Karpas-422 (cell line): ENCODE data around the gene MFNG. TPM values are rescaled to one million over a fixed set of nuclear protein-coding genes. Genes with fewer than 3 reads are reported as not detected.

Source experiments
- DNase-seq: peaks from one replicate; pipeline ENCODE4 v3.0.0-alpha.2; 2015
- H2AFZ ChIP-seq: fragments of 200-600 bp; sonication (generic); 2 replicates; pipeline ENCODE4 v1.6.1; 2014; ENCODE audit warnings: antibody characterized with exemption, low read length, mixed read lengths
- H3K27ac ChIP-seq: fragments of 200-600 bp; sonication (generic); 2 replicates; pipeline ENCODE4 v1.5.1; 2014; ENCODE audit warnings: mild to moderate bottlenecking, low read length, moderate library complexity
- H3K27me3 ChIP-seq: fragments of 200-600 bp; sonication (generic); 2 replicates; pipeline ENCODE4 v1.6.1; 2014; ENCODE audit warnings: low read length, mixed read lengths
- H3K36me3 ChIP-seq: fragments of 200-600 bp; sonication (generic); 2 replicates; pipeline ENCODE4 v1.6.1; 2014; ENCODE audit warnings: low read length, mixed read lengths; ENCODE audit not compliant: insufficient read depth
- H3K4me1 ChIP-seq: fragments of 200-600 bp; sonication (generic); 2 replicates; pipeline ENCODE4 v1.6.1; 2014; ENCODE audit warnings: mild to moderate bottlenecking, low read length, mixed read lengths
- H3K4me2 ChIP-seq: fragments of 200-600 bp; sonication (generic); 2 replicates; pipeline ENCODE4 v1.6.1; 2014; ENCODE audit warnings: low read length, low read depth, mild to moderate bottlenecking; ENCODE audit not compliant: poor library complexity, severe bottlenecking
- H3K4me3 ChIP-seq: fragments of 200-600 bp; sonication (generic); 2 replicates; pipeline ENCODE4 v1.5.1; 2014; ENCODE audit warnings: mild to moderate bottlenecking, antibody characterized with exemption, low read length, mixed read lengths
- H3K79me2 ChIP-seq: fragments of 200-600 bp; sonication (generic); 2 replicates; pipeline ENCODE4 v1.6.1; 2014; ENCODE audit warnings: mild to moderate bottlenecking, low read length, mixed read lengths
- H3K9ac ChIP-seq: fragments of 200-600 bp; sonication (generic); 2 replicates; pipeline ENCODE4 v1.6.0; 2014; ENCODE audit warnings: low read length
- H3K9me2 ChIP-seq: fragments of 200-600 bp; sonication (generic), shearing (Covaris generic); replicated peaks from 2 replicates; pipeline ENCODE4 v1.6.0; 2014; ENCODE audit warnings: mild to moderate bottlenecking, low read length, moderate library complexity; ENCODE audit not compliant: insufficient read depth
- H3K9me3 ChIP-seq: fragments of 300-700, 200-600 bp; sonication (generic); 2 replicates; pipeline ENCODE4 v1.6.1; 2014; ENCODE audit warnings: low read length, mixed read lengths
- H4K20me1 ChIP-seq: fragments of 200-600 bp; sonication (generic); 2 replicates; pipeline ENCODE4 v1.6.1; 2014; ENCODE audit warnings: mild to moderate bottlenecking, antibody characterized with exemption, low read length, low read depth; ENCODE audit not compliant: insufficient read depth
- total RNA-seq: library from RNA; depleted of rRNA; stranded (reverse); fragments of >200 nt; shearing (Covaris generic); gene quantifications from 2 replicates; pipeline ENCODE4 v1.2.3, GENCODE V29; 2014; ENCODE audit warnings: low replicate concordance

MFNG gene
- total RNA-seq, 1 experiment from 2014 or later = 105 TPM

DNA sequence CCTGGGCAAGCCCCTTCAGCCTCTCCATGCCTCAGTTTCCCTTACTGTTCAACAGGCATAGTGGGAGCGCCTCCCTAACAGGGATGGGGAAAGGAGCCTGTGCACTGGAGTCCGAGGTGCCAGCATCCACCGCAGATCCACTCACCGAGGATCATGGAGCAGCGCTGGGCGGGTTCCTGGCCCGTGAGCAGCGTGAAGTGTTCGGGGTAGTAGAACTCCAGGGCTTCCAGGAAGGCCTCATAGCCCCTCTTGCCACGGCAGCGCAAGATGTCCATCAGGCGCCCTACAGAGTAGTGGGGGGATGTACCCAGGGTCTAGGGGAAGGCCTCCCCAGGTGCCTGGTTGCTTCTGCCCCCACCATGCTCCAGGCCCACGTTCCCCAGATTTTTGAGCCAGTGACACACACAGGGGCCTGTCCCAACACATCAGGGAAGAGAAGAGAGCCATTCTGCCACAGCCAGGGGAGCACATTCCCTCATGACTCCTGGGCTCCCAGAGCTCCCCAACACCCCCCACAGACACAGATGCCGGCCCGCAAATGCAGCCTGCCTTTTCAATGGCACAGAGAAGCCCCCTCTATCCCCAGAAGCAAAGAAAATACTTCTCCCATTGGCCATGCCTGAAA lies 31.8 kb upstream of the MFNG start:
- H3K9ac ChIP-seq = no peak overlapping the region
- no peaks in the 10 kb centered on the region; the same call in 1 of the 2 replicates for H3K4me1 ChIP-seq
- H2AFZ ChIP-seq = no peak overlapping the region

DNA sequence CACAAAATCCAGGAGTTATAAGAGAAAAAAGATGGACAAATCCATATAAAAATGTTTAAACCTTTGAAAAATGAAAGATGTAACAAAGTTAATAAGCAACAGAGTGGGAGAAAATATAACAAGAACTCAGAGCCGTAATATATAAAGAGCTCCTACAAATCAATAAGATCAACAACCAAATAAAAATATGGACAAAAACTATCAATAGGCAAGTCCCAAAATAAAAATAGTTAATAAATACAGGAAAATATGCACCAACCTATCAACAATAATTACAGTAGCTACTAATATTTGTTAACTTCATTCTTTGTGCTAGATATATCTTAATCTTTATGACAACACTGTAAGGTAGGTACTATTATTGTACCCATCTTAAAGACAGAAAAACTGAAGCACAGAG lies 30.3 kb upstream of the MFNG start:
- no peaks in the 10 kb centered on the region for H3K79me2 ChIP-seq
- no peak overlapping the region for H2AFZ ChIP-seq
- H3K9ac ChIP-seq = no peak overlapping the region
- no peaks in the 10 kb centered on the region for H3K9me3 ChIP-seq
- no peak overlapping the region for H3K4me2 ChIP-seq
- no peak overlapping the region for H3K4me3 ChIP-seq
- H3K4me1 ChIP-seq = no peaks in the 10 kb centered on the region; the same call in 1 of the 2 replicates
- DNase-seq = no peak
- no peaks in the 10 kb centered on the region for H3K36me3 ChIP-seq
- no peaks in the 10 kb centered on the region for H3K27me3 ChIP-seq
- no peak overlapping the region for H3K27ac ChIP-seq
- H3K9me2 ChIP-seq = no peaks in the 10 kb centered on the region
- H4K20me1 ChIP-seq = no peaks in the 10 kb centered on the region

More for the DNA sequence above, 31.8 kb upstream of the MFNG start:
- H3K79me2 ChIP-seq = no peaks in the 10 kb centered on the region
- no peaks in the 10 kb centered on the region for H4K20me1 ChIP-seq
- H3K27ac ChIP-seq = no peak overlapping the region
- DNase-seq = no peak
- H3K27me3 ChIP-seq = no peaks in the 10 kb centered on the region
- H3K36me3 ChIP-seq = no peaks in the 10 kb centered on the region
- H3K9me3 ChIP-seq = no peaks in the 10 kb centered on the region
- no peak overlapping the region for H3K4me3 ChIP-seq
- H3K9me2 ChIP-seq = no peaks in the 10 kb centered on the region
- no peak overlapping the region for H3K4me2 ChIP-seq

DNA sequence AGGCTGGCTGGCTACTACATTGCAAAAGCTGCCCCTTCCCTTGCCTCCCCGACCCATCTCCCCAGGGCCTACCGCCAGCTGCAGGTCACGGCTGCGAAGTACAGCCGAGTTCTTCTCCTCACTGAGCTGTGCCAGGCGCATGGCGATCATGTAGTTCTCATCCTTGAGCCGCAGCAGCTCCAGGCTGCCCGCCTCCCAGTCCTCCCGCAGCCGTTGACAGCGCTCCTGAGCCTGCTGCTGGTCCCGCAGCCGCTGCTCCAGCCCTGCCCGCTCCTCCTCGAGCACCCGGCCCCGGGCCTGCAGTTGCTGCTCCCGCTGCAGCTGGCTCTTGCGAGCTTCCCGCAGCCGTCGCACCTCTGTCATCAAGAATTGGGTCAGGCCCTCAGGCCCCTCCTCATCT lies 29.7 kb upstream of the MFNG start:
- Histone ChIP-seq H3K27me3 (no peaks in the 10 kb centered on the region), H3K4me2 (no peak overlapping the region), H3K9me3 (no peaks in the 10 kb centered on the region), H3K79me2 (no peaks in the 10 kb centered on the region), H3K27ac (no peak overlapping the region), H3K9me2 (no peaks in the 10 kb centered on the region), H3K36me3 (no peaks in the 10 kb centered on the region), H3K4me3 (no peak overlapping the region), H3K9ac (no peak overlapping the region), H3K4me1 (no peaks in the 10 kb centered on the region; the same call in 1 of the 2 replicates), H2AFZ (no peak overlapping the region), H4K20me1 (no peaks in the 10 kb centered on the region)
- no peak for DNase-seq

DNA sequence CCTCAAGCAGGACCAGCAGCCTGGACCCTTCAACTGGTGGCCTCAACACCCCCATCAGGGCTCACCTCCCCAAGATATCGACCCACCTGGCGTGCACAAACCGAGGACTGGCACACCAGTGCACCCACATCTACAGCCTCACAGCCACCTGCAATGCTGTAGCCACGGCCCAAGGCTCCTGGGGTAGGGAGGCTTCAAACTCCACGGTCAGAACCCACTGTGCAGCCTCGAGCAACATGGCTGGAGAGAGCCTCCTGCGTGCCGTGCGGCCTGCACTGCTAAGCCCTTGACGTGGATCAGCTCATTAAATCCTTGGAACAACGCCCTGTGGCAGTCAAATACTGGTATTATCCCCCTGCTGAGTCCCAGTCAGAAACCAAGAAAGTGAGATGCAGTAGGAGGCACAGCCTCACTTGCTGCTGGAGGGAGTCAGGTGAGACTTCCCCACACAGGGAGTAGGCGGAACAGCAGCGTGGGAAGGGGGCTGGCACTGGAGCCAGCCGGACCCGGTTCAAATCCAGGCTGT lies 28.4 kb upstream of the MFNG start:
- no peaks in the 10 kb centered on the region for H3K36me3 ChIP-seq
- H3K9ac ChIP-seq = no peak overlapping the region
- no peak overlapping the region for H2AFZ ChIP-seq

DNA sequence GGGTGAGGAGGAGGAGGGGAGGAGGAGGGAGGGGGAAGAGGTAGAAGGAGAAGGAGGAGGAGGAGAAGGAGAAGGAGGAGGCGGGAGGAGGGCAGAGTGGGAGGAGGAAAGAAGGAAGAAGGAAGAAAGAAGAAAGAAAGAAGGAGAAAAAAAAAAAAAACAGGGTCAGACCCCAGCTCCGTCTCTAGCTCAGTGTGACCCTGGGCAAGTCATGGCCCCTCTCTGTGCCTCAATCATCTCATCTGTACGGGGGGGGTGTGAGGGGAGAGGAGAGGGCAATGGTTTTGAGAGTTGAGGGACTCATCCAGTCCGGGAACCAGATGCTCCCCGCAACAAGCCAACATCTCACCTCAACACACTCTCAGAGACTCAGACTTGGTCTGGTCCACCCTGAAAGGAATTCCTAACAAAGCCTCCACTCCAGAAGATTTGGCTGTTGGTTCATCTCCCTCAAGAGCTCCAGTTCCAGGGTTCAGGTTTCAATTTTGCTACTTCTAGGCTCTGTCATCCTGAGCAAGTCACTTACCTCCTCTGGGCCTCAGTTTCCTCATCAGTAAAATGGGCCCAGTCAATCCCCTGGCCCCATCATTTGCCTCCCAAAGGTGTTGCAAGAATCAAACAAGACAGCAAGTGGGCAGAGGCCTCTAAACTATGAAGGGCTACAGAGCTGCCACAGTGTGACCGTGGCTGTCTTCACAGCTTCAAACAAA lies 25.4 kb upstream of the MFNG start:
- no peak for DNase-seq
- no peak overlapping the region for H3K9ac ChIP-seq
- H3K27ac ChIP-seq = no peak overlapping the region
- no peaks in the 10 kb centered on the region for H3K36me3 ChIP-seq
- H3K4me1 ChIP-seq = peaks cover 6% of the 10 kb centered on the region
- H2AFZ ChIP-seq = no peak overlapping the region
- H3K9me3 ChIP-seq = no peaks in the 10 kb centered on the region
- no peak overlapping the region for H3K4me2 ChIP-seq
- no peaks in the 10 kb centered on the region for H4K20me1 ChIP-seq
- no peaks in the 10 kb centered on the region for H3K27me3 ChIP-seq
- H3K4me3 ChIP-seq = no peak overlapping the region
- H3K9me2 ChIP-seq = no peaks in the 10 kb centered on the region
- H3K79me2 ChIP-seq = no peaks in the 10 kb centered on the region

More for the DNA sequence above, 28.4 kb upstream of the MFNG start:
- Histone ChIP-seq H3K4me3 (no peak overlapping the region), H3K4me2 (no peak overlapping the region), H4K20me1 (no peaks in the 10 kb centered on the region), H3K9me3 (no peaks in the 10 kb centered on the region), H3K9me2 (no peaks in the 10 kb centered on the region), H3K79me2 (no peaks in the 10 kb centered on the region), H3K27ac (no peak overlapping the region), H3K27me3 (no peaks in the 10 kb centered on the region), H3K4me1 (no peaks in the 10 kb centered on the region; the same call in 1 of the 2 replicates)
- no peak for DNase-seq

DNA sequence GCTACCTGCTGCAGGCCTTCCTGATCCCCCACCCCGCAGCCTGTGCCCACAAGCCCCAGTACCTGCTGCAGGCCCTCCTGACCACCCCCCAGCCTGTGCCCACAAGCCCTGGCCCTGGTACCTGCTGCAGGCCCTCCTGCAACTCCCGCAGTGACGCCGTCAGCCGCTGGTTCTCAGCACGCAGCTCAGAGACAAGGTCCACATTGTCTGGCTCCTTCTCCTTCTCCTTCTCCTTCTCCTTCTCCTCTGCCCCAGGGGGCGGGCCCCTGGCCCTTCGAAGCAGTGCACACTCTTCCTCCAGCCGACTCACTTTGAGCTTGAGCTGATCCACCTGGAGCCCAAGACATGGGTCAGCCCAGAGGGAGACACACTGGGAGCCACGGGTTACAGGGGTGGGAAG lies 23.9 kb upstream of the MFNG start:
- Histone ChIP-seq H3K4me2 (no peak overlapping the region), H3K36me3 (no peaks in the 10 kb centered on the region), H3K27me3 (no peaks in the 10 kb centered on the region), H2AFZ (no peak overlapping the region), H3K9ac (no peak overlapping the region), H3K9me2 (no peaks in the 10 kb centered on the region), H3K4me3 (no peak overlapping the region), H3K79me2 (no peaks in the 10 kb centered on the region), H3K9me3 (no peaks in the 10 kb centered on the region), H4K20me1 (no peaks in the 10 kb centered on the region), H3K4me1 (peaks cover 20% of the 10 kb centered on the region), H3K27ac (no peak overlapping the region)
- DNase-seq = no peak

DNA sequence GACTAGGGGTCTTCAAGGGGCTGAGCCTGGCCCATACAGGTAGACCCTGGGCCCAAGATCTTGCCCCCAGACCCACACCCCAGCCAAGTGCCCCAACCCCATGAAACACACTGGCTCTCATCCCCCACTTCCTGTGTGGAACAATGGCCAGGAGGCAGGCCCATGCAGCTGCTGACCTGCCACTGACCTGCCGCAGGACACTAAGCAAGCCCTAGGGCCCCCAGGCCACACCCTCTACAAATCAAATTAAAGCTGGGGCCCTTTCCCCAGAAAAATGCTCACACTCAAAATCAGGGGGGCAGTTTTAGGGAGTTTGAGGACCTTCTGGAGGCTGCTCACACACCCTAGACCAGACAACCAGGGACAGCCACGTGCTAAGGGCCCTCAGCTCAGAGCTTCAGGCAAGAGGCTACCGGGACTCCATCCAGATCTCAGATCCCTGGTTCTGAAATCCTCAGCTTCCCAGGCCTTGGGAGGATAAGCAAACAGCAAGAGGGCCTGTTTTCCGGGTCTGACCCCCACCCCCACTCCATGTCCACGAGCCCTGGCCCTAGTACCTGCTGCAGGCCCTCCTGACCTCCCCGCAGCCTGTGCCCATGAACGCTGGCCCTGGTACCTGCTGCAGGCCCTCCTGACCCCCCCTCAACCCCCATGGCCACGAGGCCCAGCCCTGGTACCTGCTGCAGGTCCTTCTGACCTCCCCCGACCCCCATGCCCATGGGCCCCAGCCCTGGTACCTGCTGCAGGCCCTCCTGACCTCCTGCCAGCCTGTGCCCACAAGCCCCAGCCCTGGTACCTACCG lies 23.1 kb upstream of the MFNG start:
- H3K27ac ChIP-seq = no peak overlapping the region
- no peak overlapping the region for H2AFZ ChIP-seq
- no peak overlapping the region for H3K4me2 ChIP-seq
- no peak overlapping the region for H3K9ac ChIP-seq
- DNase-seq = no peak
- H3K9me2 ChIP-seq = no peaks in the 10 kb centered on the region
- H3K79me2 ChIP-seq = no peaks in the 10 kb centered on the region
- H3K27me3 ChIP-seq = no peaks in the 10 kb centered on the region
- no peaks in the 10 kb centered on the region for H3K36me3 ChIP-seq
- H4K20me1 ChIP-seq = 0 out of 2 replicates have a peak, but pooled peaks cover 3% of the 10 kb centered on the region
- H3K4me3 ChIP-seq = no peak overlapping the region
- no peaks in the 10 kb centered on the region for H3K9me3 ChIP-seq
- H3K4me1 ChIP-seq = peaks cover 24% of the 10 kb centered on the region

DNA sequence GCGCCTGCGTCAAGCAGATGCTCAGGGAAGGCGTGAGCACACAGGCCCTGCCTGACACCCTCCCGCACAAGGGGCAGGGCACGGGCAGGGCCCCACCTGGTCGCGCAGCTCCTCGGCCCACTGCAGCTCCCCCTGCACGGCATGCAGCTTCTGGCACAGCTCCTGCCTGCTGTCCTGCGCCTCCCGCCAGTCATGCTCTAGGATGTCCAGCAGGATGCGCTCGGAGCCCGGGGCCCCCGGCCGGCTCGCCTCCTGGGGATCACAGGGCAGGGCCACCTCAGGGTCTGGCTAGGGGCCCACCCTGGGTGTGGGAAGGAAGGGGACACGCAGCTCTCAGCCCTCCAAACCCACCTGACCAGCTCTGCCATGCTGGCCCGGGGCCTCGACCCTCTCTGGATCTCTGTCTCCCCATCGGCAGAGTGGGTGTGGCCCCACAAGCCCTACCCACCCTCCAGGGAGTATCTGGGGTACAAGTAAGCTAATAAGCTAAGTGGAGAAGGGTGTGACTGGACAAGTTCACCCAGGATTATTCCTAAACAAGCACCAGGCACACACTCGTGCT lies 22.3 kb upstream of the MFNG start:
- Histone ChIP-seq H3K9me2 (no peaks in the 10 kb centered on the region), H3K27me3 (no peaks in the 10 kb centered on the region), H3K27ac (no peak overlapping the region), H3K9ac (no peak overlapping the region), H3K9me3 (no peaks in the 10 kb centered on the region), H3K4me2 (no peak overlapping the region), H3K4me1 (peaks cover 24% of the 10 kb centered on the region), H3K4me3 (no peak overlapping the region), H4K20me1 (0 out of 2 replicates have a peak, but pooled peaks cover 5% of the 10 kb centered on the region), H3K79me2 (no peaks in the 10 kb centered on the region), H2AFZ (no peak overlapping the region), H3K36me3 (no peaks in the 10 kb centered on the region)
- no peak for DNase-seq
